ENCODE measurements around the gene DMTF1.
A peak's percentile ranks its signal among the peaks of the same experiment; 100 is the strongest.
"Not testable (repeated sequence)": the region's sequence is repeated elsewhere in the genome, so short reads cannot be mapped to it uniquely, and the experiment has no call there.

DMTF1 gene

DNA sequence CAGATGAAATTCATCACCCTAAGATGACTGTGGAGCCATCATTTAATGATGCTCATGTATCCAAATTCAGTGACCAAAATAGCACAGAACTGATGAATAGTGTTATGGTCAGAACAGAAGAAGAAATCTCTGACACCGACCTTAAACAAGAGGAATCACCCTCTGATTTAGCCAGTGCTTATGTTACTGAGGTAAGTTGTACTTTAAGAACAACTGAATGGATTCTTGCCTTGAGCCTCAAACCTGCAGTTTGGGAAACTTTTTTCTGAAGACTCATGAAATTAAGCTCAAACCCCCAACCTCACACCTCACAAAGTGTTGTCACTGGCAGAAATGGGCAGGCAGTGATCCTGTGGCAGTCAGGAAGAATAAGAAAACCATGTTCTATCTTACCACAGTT lies 41.7 kb downstream of the DMTF1 start:
- DNase-seq (ENCODE audit: low read depth, low spot score): no peak

GRCh38 chr7:87199241-87199640 lies 47.0 kb downstream of the DMTF1 start:
- no peak for DNase-seq (ENCODE audit: low read depth, low spot score)

DNA sequence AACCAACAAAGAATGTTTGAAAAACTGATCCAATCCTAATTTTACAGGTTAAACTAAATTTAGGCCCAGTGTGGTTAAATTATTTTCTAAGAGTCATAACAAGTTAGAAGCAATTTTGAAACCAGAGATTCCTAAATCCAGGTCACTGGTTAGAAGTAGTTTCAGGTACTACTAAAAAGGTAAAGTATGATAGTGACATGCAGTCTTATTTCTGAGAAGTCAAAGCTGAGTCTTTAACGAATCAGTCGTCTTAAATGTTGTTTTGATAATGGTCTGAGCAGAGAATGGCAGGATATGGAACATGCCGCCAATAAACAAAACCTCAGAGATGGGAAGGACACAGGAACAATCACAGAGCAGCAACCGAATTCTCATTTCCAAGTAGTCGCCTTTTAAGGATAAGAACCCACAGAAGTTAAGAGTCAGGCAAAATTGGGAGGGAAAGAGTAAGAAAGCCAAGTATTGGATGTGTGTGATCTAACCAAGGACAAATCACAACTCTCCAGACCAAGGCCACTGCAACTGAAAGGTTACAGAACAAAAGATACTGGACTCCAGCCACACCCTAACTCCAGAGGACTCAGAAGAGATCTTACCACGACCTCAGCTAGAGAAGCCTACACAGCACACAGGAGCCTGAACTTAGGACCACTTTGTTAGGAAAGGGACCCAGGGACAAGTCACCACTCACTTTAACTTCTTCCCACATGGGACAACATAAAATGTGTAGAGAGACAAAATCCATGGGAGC lies 47.6 kb downstream of the DMTF1 start:
- no peak for DNase-seq (ENCODE audit: low read depth, low spot score)

- DNase-seq (ENCODE audit: low read depth, low spot score): no peak
These were observed 50.0 kb downstream of the DMTF1 start for GRCh38 chr7:87202208-87202607.

- no peak for DNase-seq (ENCODE audit: low read depth, low spot score)
These were observed 50.5 kb downstream of the DMTF1 start for GRCh38 chr7:87202705-87203104.

- not testable (repeated sequence) for DNase-seq (ENCODE audit: low read depth, low spot score)
These were observed 51.7 kb downstream of the DMTF1 start for GRCh38 chr7:87203929-87204328.

DNA sequence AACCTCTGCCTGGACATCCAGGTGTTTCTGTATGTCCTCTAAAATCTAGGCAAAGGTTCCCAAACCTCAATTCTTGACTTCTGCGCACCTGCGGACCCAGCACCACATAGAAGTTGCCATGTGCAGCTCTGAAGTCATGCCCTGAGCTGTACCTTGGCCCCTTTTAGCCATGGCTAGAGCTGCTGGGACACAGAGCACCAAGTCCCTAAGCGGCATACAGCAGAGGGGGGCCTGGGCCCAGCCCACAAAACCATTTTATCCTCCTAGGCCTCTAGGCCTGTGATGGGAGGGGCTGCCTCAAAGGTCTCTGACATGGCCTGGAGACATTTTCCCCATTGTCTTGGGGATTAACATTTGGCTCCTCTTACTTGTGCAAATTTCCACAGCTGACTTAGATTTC lies 52.7 kb downstream of the DMTF1 start:
- no peak for DNase-seq (ENCODE audit: low read depth, low spot score)

GRCh38 chr7:87205701-87206100 lies 53.4 kb downstream of the DMTF1 start:
- not testable (repeated sequence) for DNase-seq (ENCODE audit: low read depth, low spot score)

GRCh38 chr7:87206361-87206760 lies 54.1 kb downstream of the DMTF1 start:
- DNase-seq (ENCODE audit: low read depth, low spot score): no peak

DNA sequence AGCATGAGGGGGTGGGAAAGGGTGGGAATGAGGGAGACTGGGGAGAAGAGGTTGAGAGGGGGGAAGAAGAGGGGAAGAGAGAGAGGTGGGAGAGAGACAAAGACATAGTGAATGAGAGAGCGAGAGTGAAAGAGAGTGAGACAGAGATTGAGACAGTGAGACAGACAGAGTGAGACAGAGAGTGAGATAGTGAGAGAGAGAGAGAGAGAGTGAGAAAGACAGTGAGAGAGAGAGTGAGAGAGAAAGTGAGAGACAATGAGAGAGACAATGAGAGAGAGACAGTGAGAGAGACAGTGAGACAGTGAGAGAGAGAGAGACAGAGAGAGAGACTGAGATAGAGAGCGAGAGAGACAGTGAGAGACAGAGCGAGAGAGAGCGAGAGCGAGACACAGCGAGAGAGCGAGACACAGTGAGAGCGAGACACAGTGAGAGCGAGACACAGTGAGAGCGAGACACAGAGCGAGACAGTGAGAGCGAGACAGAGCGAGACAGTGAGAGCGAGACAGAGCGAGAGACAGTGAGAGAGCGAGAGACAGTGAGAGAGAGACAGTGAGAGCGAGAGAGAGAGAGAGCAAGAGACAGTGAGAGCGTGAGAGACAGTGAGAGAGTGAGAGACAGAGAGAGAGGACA lies 57.2 kb downstream of the DMTF1 start:
- no peak for DNase-seq (ENCODE audit: low read depth, low spot score)

DNA sequence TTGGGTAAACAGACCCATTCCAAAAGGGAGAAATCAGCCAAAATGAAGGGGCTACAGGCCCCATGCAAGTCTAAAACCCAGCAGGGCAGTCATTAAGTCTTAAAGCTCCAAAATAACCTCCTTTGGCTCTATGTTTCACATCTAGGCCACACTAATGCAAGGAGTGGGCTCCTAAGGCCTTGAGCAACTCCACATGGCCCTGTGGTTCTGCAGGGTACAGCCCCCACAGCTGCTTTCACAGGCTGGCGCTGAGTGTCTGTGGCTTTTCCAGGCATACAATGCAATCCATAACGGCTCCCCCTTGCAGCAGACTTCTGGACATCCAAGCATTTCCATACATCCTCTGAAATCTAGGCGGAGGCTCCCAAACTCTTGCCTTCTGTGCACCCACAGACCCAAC lies 58.3 kb downstream of the DMTF1 start:
- no peak for DNase-seq (ENCODE audit: low read depth, low spot score)

GRCh38 chr7:87212498-87212897 lies 60.2 kb downstream of the DMTF1 start:
- no peak for DNase-seq (ENCODE audit: low read depth, low spot score)

DNA sequence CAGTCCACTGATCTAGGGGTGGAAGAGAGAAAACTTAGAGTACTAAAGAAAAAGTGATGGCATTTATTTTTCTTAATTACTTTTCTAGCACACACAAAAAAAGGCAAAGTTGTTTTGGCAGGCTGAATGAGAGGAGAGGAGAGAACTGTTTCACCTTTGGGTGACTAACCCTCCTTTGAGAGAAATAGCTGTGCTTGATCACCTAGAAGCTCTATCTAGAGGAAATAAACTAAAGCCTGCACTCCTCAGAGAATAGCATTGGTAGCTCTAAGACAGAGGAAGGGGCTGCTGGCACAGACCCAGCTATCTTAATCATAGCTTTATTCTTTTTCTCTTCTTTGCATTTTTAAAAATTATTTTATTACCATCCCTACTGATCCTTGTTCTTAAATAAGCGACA lies 61.0 kb downstream of the DMTF1 start:
- no peak for DNase-seq (ENCODE audit: low read depth, low spot score)

DNA sequence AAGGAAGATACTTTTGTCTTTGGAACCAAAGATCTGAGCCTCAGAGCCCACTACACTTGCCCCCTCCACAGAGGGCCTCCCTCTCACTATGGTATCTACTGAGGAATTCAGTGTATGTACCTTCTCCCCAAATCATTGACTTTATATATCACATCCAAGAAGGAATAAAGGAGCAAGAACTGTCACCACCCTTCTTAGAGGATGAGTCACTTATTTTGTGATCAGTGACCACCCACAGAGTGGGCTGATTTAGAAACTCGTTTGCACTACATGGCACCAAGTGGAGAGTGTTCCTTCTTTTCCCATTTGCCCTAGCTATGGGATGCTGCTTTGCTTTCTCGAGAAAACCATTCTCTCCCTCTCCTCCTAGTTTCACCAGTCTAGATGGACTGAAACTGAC lies 61.6 kb downstream of the DMTF1 start:
- no peak for DNase-seq (ENCODE audit: low read depth, low spot score)

- no peak for DNase-seq (ENCODE audit: low read depth, low spot score)
These were observed 62.8 kb downstream of the DMTF1 start for GRCh38 chr7:87215046-87215445.

- DNase-seq (ENCODE audit: low read depth, low spot score): peak; percentile 28
These were observed 64.7 kb downstream of the DMTF1 start for GRCh38 chr7:87216701-87217508.

DNA sequence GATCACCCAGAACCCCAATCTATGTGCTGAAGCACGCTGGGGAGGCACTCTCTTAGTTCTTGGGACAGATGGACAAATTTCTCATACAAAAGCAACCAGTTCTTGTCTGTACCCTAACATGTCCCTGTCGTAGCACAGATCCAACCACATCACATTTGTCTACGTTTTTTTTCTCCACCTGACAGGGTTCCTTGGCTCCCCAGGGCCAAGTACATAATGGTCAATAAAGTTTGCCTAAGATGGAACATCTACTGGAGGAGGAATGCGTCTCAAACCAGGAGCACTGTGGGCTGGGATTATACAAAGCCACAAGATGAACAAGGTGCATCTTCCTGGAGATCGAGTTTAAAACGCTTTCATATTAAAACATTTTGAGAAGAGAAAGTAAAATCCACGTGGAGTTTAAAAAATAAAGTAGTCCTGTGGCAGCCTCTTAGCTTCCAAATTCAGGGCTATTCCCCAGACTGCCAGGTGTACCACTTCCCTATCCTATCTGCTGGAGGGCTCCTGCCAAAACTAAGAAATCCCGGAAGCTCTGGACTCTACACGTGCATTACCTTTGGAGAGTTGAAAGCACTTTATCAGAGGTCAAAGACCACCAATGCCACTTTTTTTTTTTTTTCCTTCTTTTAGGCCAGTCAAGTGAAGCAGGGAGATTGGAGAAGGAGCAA lies 65.9 kb downstream of the DMTF1 start:
- no peak for DNase-seq (ENCODE audit: low read depth, low spot score)

DNA sequence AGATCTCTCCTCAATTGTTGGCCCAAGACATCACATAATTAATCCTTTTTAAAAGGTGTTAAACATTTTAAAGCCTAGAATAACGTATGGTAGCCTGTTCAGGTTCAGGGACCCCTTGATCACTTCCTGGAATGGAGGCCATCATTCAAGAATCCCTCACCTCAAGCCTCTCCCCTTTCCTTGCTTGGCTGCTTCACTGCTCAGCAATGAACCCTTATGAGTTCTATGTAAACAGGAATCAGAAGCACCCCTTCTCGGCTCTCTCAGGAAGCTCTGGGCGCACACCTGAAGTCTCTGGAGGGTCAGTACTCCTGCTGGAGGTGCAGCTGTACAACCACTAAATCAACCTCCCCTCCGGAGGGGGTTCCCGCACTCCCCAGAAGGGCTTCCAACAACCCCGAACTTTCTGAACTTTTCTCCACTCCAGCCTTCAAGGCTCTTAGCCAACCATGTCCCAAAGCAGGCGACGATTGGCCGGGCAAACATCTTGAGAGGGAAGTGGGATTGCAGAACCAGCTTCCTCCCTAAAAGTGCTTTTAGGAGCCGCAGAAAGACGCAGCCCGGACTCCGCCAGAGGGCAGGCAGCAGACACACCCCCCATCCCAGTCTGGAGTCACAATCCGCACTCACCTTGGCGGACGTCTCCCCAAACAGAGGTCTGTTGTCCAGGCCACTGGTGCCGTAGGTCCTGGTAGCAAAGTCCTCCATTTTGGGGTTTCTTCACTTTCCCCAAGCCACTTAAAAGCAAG lies 66.7 kb downstream of the DMTF1 start:
- peak; percentile 7 for DNase-seq (ENCODE audit: low read depth, low spot score)

DNA sequence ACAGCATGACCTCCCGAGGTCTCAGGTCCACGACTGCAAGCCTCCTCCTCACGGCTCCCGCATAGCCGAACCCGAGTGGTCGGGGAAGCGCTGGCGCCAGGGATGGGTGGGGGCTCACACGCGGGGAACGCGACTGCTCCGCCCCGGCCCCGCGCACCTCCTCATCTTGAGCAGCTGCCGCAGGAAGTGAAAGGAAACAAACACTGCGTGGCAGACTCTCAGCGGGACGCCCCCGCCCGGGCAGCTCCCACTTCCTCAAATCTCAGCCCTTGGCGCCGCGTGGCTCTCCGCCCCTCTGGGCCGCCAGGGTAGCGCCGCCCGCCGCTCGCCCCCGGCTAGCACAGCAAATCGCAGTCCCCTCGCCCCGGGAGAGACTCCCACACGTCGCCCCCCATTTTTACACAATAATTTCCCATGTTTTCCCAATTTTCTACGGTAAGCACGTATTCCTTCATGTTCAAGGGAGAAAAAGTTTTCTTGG lies 67.3 kb downstream of the DMTF1 start, which contains the start of gene TMEM243:
Gene TMEM243, minus strand, starts transcription at position 188 of the 481 bp plus-strand sequence. CDS start 229 bp downstream, outside the sequence.
- DNase-seq (ENCODE audit: low read depth, low spot score): peak; percentile 69

GRCh38 chr7:87220026-87220733 lies 67.9 kb downstream of the DMTF1 start:
- DNase-seq (ENCODE audit: low read depth, low spot score): peak; percentile 67

All from activated naive CD8-positive, alpha-beta T cell treated with anti-CD3 and anti-CD28 coated beads, Interleukin-2, amount 50 U/mL, for 16 hours (primary cell).